CD4-positive, alpha-beta T cell treated with Interleukin-4 for 1 hour (primary cell): ENCODE results near the gene CNTRL.
A peak's percentile ranks its signal among the peaks of the same experiment; 100 is the strongest.
"Not testable (repeated sequence)": the region's sequence is repeated elsewhere in the genome, so short reads cannot be mapped to it uniquely, and the experiment has no call there.

Experiments
- DNase-seq, 2 donors: peaks; one replicate each; pipeline ENCODE4 v3.0.0-alpha.2; 2020 to 2022

Gene CNTRL

GRCh38 chr9:121073038-121073437 is 1.7 kb upstream of the CNTRL start:
- DNase-seq = no peak

- peak in 1 of 2 donors; percentile 51 for DNase-seq
Measured at GRCh38 chr9:121075251-121076036, 689 bp downstream of the CNTRL start.

DNA sequence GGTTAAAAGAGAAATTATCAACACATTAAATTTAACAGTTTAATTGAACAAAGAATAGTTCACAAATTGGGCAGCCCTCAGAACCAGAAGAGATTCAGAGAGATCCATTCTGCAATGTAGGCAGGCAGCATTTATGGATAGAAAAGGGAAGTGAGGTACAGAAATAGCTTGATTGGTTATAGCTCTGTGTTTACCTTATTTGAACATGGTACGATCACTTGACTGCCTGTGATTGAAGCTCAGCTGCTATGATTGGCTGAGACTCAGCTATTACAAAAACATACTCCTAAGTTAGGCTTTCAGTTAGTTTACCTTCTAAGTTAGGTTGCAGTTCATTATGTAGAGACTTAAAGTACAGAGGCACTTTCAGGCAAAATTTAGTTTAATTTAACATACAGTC is 7.3 kb downstream of the CNTRL start:
- no peak for DNase-seq

DNA sequence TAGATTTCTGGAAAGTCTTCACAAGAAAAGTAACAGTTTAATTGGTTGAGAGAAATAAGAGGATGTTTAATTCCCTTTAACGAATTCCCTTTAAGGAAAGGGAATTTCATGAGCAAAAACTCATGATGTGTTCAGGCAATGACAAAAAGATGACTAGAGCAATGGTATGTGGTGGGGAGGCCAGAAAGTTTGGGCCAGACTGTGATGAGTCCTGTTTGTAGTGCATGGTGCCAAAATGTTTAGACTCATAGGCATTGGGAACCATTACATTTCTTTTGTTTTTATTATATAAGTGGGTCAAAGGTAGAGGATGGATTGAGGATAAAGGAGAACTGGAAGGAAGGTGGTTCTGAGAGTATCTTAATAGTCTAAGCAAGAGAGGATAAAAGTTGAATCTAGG is 10.9 kb downstream of the CNTRL start:
- DNase-seq = no peak

GRCh38 chr9:121088576-121088975 is 13.8 kb downstream of the CNTRL start:
- DNase-seq = no peak

GRCh38 chr9:121090743-121091142 is 16.0 kb downstream of the CNTRL start:
- DNase-seq = not testable (repeated sequence)

GRCh38 chr9:121095057-121095456 is 20.3 kb downstream of the CNTRL start:
- no peak for DNase-seq

GRCh38 chr9:121098567-121099198 is 23.9 kb downstream of the CNTRL start:
- DNase-seq = no peak

DNA sequence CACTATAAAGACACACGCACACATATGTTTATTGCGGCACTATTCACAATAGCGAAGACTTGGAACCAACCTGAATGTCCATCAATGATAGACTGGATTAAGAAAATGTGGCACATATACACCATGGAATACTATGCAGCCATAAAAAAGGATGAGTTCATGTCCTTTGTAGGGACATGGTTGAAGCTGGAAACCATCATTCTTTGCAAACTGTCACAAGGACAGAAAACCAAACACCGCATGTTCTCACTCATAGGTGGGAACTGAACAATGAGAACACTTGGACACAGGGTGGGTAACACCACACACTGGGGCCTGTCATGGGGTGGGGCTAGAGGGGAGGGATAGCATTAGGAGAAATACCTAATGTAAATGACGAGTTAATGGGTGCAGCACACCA is 29.3 kb downstream of the CNTRL start:
- not testable (repeated sequence) for DNase-seq

DNA sequence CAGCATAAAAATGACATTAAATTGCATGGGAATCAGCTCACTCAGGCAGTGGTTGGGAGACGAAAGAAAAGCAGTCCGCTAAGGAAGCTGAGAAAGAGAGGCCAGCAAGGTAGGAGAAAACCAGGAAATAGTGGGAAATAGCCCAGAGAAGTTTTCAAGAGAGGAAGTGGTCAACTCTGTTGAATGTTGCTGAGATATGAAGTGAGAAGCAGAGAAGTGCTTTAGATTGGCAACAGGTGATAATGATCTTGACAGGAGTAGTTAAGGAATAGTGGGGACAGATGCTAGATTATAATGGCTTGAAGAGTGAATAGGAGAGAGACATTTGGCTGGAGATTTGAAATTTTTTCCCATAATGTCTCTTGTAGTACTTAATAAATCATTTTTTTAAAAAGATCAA is 30.8 kb downstream of the CNTRL start:
- DNase-seq = no peak

DNA sequence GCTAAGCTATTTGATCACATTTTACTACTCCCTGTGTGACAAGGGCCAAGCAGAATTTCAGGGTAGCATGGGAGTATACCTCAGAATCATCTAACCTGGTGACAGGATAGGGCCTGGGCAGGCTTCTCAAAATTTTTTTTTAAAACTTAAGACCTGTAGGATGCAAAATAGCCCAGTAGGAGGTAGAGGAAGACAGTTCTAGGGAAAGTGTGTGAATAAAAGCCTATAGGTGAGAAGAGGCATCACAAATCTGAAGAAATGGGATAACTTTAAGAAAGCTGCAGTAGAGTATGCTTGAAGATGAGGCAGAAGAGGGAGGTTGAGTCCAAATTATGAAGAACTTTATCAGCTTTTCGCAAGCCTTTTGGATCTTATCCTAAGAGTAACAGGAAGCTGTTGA is 32.3 kb downstream of the CNTRL start:
- peak in 1 of 2 donors; percentile 50 for DNase-seq

DNA sequence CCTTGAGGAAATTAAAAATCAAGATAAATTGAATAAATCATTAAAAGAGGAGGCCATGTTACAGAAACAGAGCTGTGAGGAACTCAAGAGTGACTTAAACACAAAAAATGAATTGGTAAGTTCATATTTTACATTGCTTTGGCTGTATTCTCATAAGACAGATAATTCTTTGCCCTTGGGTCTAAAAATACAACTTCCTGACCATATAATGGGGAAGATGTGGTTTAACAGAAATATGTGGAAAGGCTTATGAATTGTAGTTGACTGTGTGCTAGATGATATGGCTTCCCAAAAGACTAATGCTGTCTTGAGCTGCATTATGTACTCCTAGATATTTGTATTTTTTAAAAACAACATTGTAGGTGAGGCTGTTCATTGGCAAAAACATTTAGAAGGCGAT is 33.1 kb downstream of the CNTRL start:
- DNase-seq = no peak

- DNase-seq = no peak
Measured at GRCh38 chr9:121115466-121115865, 40.7 kb downstream of the CNTRL start.

GRCh38 chr9:121118266-121118665 is 43.5 kb downstream of the CNTRL start:
- DNase-seq = no peak

DNA sequence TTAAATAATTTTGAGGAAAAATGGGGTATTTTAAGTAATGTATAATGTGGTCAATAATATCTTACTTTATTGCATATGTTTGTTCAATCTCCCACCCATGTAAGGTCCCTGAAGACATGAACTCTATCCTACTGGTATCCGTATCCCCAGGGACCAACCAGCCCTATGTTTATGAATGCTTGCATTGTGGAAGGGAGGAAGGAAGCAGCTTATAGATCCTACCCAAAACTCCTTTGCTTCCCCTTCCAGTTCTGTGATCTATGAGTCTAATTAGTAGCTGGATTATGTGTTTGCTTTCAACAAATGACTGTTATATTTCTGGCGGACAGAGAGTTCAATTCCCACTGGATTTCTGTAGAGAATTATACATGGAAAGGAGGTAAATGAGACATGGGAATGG is 45.6 kb downstream of the CNTRL start:
- no peak for DNase-seq

- peak; percentile 95 for DNase-seq
Measured at GRCh38 chr9:121121582-121122087, 46.9 kb downstream of the CNTRL start.

GRCh38 chr9:121122246-121123032 is 47.7 kb downstream of the CNTRL start:
- DNase-seq = no peak

- no peak for DNase-seq
Measured at GRCh38 chr9:121123816-121124535, 49.2 kb downstream of the CNTRL start.

- no peak for DNase-seq
Measured at GRCh38 chr9:121125590-121125989, 50.8 kb downstream of the CNTRL start.

GRCh38 chr9:121129384-121129783 is 54.6 kb downstream of the CNTRL start:
- not testable (repeated sequence) for DNase-seq

DNA sequence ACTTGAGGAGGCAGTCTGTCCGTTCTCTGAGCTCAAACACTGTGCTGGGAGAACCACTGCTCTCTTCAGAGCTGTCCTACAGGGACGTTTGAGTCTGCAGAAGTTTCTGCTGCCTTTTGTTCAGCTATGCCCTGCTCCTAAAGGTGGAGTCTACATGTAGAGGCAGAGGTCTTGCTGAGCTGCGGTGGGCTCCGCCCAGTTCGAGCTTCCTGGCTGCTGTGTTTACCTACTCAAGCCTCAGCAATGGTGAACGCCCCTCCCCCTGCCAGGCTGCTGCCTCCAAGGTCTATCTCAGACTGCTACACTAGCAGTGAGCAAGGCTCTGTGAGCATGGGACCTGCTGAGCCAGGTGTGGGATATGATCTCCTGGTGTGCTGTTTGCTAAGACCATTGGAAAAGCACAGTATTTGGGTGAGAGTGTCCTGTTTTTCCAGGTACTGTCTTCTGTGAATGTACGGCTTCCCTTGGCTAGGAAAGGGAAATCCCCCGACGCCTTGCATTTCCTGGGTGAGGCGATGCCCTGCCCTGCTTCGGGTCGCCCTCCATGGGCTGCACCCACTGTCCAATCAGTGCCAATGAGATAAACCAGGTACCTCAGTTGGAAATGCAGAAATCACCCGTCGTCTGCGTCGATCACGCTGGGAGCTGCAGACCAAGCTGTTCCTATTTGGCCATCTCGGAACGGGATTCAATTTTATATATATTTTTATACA is 58.5 kb downstream of the CNTRL start:
- peak; percentile 78 for DNase-seq

DNA sequence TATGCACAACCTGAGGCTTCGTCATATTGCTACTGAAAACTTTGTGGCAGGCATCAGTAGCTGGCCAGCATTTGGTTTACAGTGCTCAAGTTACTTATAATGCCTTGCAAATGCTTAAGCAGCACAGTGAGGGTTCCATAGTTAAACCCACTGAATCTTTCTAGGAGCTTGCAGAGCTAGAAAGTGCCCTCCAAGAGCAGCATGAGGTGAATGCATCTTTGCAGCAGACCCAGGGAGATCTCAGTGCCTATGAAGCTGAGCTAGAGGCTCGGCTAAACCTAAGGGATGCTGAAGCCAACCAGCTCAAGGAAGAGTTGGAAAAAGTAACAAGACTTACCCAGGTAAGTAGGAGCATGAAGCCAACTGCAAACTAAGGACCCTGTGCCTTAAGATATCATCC is 60.9 kb downstream of the CNTRL start:
- DNase-seq = no peak
